ENCODE measurements around the gene IL16. TPM values are rescaled to one million over a fixed set of nuclear protein-coding genes. Genes with fewer than 3 reads are reported as not detected.

The IL16 gene
- total RNA-seq, 1 donor from 2014 or later: 0.79 TPM

DNA sequence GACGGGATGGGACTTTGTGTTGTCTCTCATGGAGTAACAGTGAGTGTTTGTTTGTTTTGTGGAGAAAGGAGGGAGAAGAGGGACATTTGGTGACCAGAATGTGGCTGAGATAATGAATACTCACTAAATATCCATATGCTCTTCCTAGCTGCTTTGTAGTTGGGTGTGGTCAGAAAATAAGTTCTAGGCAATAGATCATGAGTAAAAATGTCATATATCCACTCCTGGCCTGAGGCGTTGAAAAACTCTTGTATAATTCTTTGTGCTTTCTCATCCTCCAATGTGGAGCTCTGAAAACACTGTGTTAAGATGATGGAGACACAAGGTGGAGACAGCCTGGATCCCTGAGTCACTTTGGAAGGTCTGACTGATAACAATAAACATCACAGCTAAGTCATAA lies 28.0 kb upstream of the IL16 start:
- Histone ChIP-seq H3K4me3 (ENCODE audit: low read depth, low read length) (no peak overlapping the region), H3K27me3 (ENCODE audit: control insufficient read depth, insufficient read depth, low read length) (peaks cover 2% of the 10 kb centered on the region), H3K36me3 (ENCODE audit: control insufficient read depth, insufficient read depth, low read length) (no peaks in the 10 kb centered on the region)
- no peak for DNase-seq (ENCODE audit: low read depth)
- no peak for FAIRE-seq
- TF ChIP-seq, protein P1, sequence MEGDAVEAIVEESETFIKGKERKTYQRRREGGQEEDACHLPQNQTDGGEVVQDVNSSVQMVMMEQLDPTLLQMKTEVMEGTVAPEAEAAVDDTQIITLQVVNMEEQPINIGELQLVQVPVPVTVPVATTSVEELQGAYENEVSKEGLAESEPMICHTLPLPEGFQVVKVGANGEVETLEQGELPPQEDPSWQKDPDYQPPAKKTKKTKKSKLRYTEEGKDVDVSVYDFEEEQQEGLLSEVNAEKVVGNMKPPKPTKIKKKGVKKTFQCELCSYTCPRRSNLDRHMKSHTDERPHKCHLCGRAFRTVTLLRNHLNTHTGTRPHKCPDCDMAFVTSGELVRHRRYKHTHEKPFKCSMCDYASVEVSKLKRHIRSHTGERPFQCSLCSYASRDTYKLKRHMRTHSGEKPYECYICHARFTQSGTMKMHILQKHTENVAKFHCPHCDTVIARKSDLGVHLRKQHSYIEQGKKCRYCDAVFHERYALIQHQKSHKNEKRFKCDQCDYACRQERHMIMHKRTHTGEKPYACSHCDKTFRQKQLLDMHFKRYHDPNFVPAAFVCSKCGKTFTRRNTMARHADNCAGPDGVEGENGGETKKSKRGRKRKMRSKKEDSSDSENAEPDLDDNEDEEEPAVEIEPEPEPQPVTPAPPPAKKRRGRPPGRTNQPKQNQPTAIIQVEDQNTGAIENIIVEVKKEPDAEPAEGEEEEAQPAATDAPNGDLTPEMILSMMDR (IDR thresholded peaks at IDR 0.05; ENCODE audit: insufficient read depth, low read length, severe bottlenecking): no peak

DNA sequence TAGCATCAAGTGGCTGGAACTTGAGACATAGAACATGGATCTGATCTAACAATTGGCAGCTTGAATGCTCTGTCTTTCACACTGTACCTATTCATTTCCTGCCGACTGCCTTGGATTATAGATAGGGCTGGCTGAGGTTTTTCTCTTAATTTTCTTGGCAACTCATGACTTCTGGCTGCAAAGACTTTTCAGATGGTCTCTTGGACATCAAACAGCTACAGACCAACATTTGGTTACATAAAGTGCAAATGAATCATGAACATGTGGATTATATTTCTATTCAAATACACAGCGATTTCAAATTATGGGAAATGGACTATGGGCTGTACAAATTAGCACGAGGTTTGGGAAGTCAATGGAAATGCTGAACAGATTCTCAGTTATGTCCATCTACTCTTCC lies 26.2 kb upstream of the IL16 start:
- TF ChIP-seq, protein P1 (IDR thresholded peaks at IDR 0.05; ENCODE audit: insufficient read depth, low read length, severe bottlenecking): no peak
- DNase-seq (ENCODE audit: low read depth) (no peak), FAIRE-seq (no peak)
- peaks cover 2% of the 10 kb centered on the region for H3K27me3 ChIP-seq (ENCODE audit: control insufficient read depth, insufficient read depth, low read length)
- no peak overlapping the region for H3K4me3 ChIP-seq (ENCODE audit: low read depth, low read length)
- no peaks in the 10 kb centered on the region for H3K36me3 ChIP-seq (ENCODE audit: control insufficient read depth, insufficient read depth, low read length)

DNA sequence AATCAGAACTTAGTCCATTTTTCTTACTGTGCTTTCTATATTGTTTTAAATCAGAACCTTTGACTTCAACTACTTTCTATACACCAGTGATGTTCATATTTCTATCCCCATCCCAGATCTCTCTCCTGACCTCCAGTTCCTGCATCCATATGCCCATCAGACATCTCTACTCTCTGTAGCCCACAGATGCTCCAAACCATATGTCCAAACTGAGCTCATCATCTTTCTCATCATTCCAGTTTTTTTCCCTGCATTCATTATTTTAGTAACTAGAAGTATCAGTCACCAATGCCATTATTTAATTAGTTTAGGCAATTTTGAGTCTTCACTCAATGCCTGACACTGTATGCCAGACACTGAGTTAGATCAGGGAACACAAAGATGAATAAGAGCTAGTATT lies 25.4 kb upstream of the IL16 start:
- TF ChIP-seq, protein P1 (IDR thresholded peaks at IDR 0.05; ENCODE audit: insufficient read depth, low read length, severe bottlenecking): no peak
- FAIRE-seq (no peak), DNase-seq (ENCODE audit: low read depth) (no peak)
- Histone ChIP-seq H3K27me3 (ENCODE audit: control insufficient read depth, insufficient read depth, low read length) (peaks cover 2% of the 10 kb centered on the region), H3K36me3 (ENCODE audit: control insufficient read depth, insufficient read depth, low read length) (no peaks in the 10 kb centered on the region), H3K4me3 (ENCODE audit: low read depth, low read length) (no peak overlapping the region)

DNA sequence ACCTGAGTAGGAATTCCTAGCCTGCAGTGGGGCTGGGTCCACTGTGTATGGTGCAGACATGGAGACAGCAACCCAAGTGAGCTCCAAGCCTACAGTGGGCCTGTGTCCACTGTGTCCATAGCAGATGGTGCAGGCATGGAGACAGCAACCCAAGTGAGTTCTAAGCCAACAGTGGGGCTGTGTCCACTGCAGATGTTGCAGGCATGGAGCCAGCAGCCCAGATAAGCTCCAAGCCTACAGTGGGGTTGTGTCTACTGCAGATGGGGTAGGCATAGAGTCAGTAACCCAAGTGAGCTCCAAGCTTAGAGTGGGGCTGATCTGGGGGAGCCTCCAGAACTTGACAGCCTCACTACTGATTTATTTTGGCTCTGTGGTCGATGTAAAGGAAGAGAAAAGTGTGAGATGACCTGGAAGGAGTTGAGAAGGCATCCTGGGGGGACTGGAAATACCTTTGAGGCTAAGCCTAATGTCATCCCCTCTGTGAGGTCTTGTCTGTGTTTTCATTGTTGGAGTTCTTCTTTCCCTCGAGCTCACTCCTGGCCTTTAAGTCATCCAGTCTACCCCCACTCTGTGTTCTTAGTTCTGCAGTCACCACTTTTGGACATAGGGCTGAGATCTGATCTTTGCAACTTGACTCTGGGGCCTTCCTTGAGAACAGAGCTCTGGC lies 22.4 kb upstream of the IL16 start:
- TF ChIP-seq, protein P1 (IDR thresholded peaks at IDR 0.05; ENCODE audit: insufficient read depth, low read length, severe bottlenecking): no peak
- DNase-seq (ENCODE audit: low read depth): no peak
- Histone ChIP-seq H3K4me3 (ENCODE audit: low read depth, low read length) (no peak overlapping the region), H3K27me3 (ENCODE audit: control insufficient read depth, insufficient read depth, low read length) (peaks cover 2% of the 10 kb centered on the region), H3K36me3 (ENCODE audit: control insufficient read depth, insufficient read depth, low read length) (no peaks in the 10 kb centered on the region)
- no peak for FAIRE-seq

DNA sequence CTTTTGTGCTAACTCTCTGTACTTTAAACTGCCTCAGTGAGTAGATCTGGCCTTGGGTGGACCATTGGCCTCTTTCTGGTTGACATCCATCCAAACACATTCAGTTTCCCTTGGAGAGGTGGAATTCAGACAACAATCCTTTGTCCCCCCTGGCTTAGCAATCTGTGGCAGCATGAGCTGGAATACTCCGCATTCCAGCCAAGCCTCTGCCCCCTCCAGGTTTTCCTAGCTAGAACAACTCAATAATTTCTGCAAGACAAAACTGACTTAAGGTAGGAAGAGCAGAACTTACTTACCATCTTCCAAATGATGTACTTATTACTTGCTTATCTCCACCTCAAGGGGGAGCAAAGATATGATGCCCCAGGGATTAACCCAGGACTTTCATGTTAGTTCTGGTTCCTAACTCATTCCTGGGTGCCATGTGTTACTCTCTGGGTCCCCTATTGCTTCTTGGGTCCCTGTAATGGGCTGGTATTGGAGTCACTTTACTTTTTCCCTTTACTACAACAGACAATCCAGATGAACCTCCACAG lies 21.8 kb upstream of the IL16 start:
- no peak overlapping the region for H3K4me3 ChIP-seq (ENCODE audit: low read depth, low read length)
- peaks cover 2% of the 10 kb centered on the region for H3K27me3 ChIP-seq (ENCODE audit: control insufficient read depth, insufficient read depth, low read length)
- DNase-seq (ENCODE audit: low read depth): no peak
- FAIRE-seq: no peak
- TF ChIP-seq, protein P1 (IDR thresholded peaks at IDR 0.05; ENCODE audit: insufficient read depth, low read length, severe bottlenecking): no peak
- H3K36me3 ChIP-seq (ENCODE audit: control insufficient read depth, insufficient read depth, low read length): no peaks in the 10 kb centered on the region

DNA sequence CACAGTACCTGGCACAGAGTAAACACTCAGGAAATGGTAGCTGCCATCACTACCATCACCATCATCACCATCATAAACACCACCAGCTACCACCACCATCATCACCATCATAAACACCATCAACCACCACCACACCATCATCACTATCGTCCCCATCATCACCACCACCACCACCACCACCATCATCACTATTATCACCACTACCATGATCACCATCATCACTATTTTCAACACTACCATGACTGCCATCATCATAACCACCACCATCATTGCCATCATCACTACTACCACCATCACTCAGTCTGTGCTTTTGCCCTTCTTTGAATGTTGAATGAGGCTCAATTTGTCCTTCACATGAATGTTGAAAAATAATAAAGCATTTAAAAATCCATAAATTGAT lies 21.2 kb upstream of the IL16 start:
- no peak for FAIRE-seq
- TF ChIP-seq, protein P1 (IDR thresholded peaks at IDR 0.05; ENCODE audit: insufficient read depth, low read length, severe bottlenecking): no peak

More for the DNA sequence above, 21.2 kb upstream of the IL16 start:
- Histone ChIP-seq H3K4me3 (ENCODE audit: low read depth, low read length) (no peak overlapping the region), H3K36me3 (ENCODE audit: control insufficient read depth, insufficient read depth, low read length) (no peaks in the 10 kb centered on the region), H3K27me3 (ENCODE audit: control insufficient read depth, insufficient read depth, low read length) (peaks cover 2% of the 10 kb centered on the region)
- DNase-seq (ENCODE audit: low read depth): no peak

Data from bronchial epithelial cell (primary cell).